22Rv1 (cell line): ENCODE data around the gene IFITM1.

ENCODE experiments used
- ZFX ChIP-seq: fragments of 450-650 bp; IDR thresholded peaks from 2 replicates; pipeline ENCODE4 v1.6.1; 2017; ENCODE audit warnings: antibody characterized with exemption, borderline replicate concordance
- TF ChIP-seq, protein P1 (sequence below): fragments of 450-650 bp; IDR thresholded peaks from 2 replicates; pipeline ENCODE4 v1.5.1; 2017; ENCODE audit warnings: mild to moderate bottlenecking

DNA sequence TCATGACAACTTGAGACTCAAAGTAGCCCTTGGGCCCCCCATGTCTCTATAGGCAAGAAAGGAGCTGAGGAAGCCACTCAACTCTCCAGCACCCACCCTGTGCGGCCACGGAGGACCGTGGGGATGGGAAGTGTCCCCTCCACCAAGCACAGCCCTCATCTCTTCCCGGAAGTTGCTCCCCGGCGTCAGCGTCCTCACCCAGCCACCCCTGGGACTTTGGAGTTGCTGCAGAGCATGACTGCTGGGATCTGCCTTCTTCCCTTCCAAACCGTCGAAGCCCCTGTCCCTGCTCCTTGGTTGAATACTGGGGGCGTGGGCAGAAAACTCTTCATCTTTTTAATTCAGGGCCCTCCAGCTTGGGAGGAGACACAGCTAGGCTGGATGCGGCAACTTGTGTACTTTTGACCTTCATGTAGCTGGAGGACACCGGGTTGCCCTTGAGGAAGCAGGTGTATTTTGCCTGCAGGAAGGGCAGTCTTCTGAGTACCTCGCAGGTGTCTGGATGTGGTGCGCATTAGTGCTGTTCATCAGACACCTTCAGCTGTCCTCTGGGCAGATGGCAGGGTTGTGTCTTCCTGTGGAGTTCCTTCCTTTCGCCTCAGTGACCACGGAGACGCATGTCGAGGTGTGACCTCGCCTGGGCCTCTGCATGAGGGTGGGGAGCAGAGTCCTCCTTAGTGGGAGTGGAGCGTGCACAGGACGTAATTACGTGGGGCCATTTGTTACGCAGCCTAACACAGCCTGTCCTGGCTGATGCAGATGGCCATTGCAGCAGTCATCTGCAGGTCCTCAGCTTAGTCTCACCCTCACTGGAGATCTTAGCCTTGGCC, 19.0 kb downstream of the IFITM1 start:
- TF ChIP-seq, protein P1, sequence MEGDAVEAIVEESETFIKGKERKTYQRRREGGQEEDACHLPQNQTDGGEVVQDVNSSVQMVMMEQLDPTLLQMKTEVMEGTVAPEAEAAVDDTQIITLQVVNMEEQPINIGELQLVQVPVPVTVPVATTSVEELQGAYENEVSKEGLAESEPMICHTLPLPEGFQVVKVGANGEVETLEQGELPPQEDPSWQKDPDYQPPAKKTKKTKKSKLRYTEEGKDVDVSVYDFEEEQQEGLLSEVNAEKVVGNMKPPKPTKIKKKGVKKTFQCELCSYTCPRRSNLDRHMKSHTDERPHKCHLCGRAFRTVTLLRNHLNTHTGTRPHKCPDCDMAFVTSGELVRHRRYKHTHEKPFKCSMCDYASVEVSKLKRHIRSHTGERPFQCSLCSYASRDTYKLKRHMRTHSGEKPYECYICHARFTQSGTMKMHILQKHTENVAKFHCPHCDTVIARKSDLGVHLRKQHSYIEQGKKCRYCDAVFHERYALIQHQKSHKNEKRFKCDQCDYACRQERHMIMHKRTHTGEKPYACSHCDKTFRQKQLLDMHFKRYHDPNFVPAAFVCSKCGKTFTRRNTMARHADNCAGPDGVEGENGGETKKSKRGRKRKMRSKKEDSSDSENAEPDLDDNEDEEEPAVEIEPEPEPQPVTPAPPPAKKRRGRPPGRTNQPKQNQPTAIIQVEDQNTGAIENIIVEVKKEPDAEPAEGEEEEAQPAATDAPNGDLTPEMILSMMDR: no peak
- TF ChIP-seq ZFX: no peak
